ES-I3 (cell line): Measurements from ENCODE around the gene SLC35D2.
A peak's percentile ranks its signal among the peaks of the same experiment; 100 is the strongest.
"Not testable (repeated sequence)": the region's sequence is repeated elsewhere in the genome, so short reads cannot be mapped to it uniquely, and the experiment has no call there.

Source experiments
- H3K36me3 ChIP-seq: 2 replicates; pipeline ENCODE4 v1.6.1; 2013; ENCODE audit warnings: mild to moderate bottlenecking, low read length, control low read depth, moderate library complexity; ENCODE audit not compliant: insufficient read depth
- H3K4me1 ChIP-seq: 2 replicates; pipeline ENCODE4 v1.6.1; 2013; ENCODE audit warnings: mild to moderate bottlenecking, control low read depth, low read length; ENCODE audit not compliant: insufficient read depth
- H3K9ac ChIP-seq: 2 replicates; pipeline ENCODE4 v1.6.1; 2013; ENCODE audit warnings: low read depth, mild to moderate bottlenecking, low read length, moderate library complexity
- H3K9me3 ChIP-seq: 2 replicates; pipeline ENCODE4 v1.6.1; 2013; ENCODE audit warnings: mild to moderate bottlenecking, low read length, moderate library complexity; ENCODE audit not compliant: control insufficient read depth, insufficient read depth

Gene SLC35D2

DNA sequence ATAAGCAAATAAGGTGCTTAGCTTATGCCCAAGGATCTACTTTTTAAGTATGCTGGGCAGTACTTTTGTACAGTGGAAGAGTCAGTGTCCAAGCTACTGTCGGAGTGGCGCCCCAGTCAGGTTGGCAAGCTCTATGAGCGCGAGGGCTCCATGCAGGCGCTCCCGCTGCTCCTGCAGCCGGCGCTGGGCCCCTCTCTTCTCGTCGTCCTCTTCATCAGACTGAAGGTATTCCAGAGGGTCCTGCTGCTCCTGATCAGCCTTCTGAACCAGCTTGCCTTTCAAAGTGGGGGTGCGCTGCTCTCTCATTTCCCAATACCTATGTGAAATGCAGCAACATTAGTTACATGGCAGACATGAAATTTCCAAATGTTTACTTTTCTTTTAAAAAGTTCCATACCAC is 4.6 kb upstream of the SLC35D2 start:
- Histone ChIP-seq H3K4me1 (no peaks in the 10 kb centered on the region), H3K9me3 (no peaks in the 10 kb centered on the region), H3K9ac (no peak overlapping the region), H3K36me3 (peaks cover 5% of the 10 kb centered on the region; the same call in 1 of the 2 replicates)

DNA sequence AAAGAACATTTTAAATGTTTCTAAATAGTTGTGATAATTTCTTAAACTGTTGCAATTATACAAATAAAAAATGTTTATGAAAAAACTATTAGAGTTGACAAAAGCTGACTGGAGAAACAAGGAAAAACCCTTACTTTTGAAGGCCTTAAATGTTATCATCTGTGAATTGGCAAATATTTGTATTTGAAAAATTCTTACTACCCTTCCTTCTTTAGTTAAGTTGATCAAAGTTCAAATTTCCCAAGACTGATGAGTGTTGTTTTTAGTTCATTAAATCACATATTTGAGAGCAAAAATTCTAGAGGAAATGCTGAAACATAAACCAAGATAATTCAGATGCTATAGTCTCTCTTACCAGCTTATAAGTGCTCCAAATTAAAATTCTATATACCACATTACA is 2.6 kb upstream of the SLC35D2 start:
- Histone ChIP-seq H3K9ac (no peak overlapping the region), H3K9me3 (no peaks in the 10 kb centered on the region), H3K4me1 (no peaks in the 10 kb centered on the region), H3K36me3 (peaks cover 2% of the 10 kb centered on the region; the same call in 1 of the 2 replicates)

DNA sequence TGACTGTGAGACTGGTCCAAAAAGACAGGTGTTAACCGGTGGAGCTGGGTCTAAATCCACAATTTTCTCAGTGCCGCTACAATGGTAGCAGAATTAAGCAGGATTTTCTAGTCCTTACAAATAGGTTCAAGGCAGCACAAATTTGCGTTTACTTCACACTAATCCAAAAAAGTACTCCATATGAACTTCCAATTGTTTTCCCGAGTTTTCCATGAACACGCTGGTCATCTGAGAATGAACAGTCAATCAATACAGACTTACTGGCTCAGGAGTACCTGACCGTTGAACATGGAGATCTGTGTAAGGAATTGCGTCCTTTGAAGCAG is 709 bp downstream of the SLC35D2 start:
- peak overlapping the region; percentile 61; the same call in 1 of the 2 replicates for H3K9ac ChIP-seq
- H3K36me3 ChIP-seq: no peaks in the 10 kb centered on the region
- H3K4me1 ChIP-seq: peaks cover under 1% of the 10 kb centered on the region
- H3K9me3 ChIP-seq: no peaks in the 10 kb centered on the region

DNA sequence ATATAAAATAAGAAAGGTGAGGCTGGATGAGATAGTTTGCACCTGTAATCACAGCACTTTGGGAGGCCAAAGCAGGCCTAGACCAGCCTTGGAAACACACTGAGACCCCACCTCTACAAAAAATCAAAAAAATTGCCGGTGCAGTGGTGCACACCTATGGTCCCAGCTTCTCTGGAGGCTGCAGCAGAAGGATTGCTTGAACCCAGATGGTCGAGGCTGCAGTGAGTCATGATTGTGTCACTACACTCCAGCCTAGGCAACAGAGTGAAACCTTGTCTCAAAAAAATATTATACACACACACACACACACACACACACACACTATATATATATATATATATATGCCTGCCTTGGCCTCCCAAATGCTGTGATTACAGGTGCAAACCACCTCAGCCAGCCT is 1.3 kb downstream of the SLC35D2 start:
- H3K4me1 ChIP-seq: peaks cover 7% of the 10 kb centered on the region
- H3K36me3 ChIP-seq: no peaks in the 10 kb centered on the region
- no peaks in the 10 kb centered on the region for H3K9me3 ChIP-seq
- H3K9ac ChIP-seq: peak overlapping the region; percentile 61; the same call in 1 of the 2 replicates

DNA sequence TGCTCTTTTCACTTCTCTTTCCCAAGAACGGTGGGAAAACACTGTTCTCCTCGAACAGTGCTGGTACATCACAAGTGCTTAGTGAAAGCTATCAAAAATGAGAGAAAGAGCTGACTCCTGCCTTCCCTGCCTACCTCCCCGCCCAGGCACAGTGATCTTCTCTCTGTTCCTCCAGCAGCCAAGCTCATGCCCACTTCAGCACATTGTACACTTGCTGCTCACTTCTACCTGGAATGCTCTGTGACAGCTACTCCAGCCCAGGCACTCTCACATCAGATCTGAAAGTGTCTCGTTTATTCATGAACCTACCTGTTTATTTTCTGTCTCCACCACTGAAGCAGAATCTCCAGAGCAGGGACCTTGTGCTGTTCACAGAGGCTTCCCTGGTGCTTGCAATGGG is 1.8 kb downstream of the SLC35D2 start:
- no peak overlapping the region for H3K9ac ChIP-seq
- H3K4me1 ChIP-seq: peaks cover 11% of the 10 kb centered on the region
- H3K9me3 ChIP-seq: no peaks in the 10 kb centered on the region
- peaks cover 3% of the 10 kb centered on the region; the same call in 1 of the 2 replicates for H3K36me3 ChIP-seq

DNA sequence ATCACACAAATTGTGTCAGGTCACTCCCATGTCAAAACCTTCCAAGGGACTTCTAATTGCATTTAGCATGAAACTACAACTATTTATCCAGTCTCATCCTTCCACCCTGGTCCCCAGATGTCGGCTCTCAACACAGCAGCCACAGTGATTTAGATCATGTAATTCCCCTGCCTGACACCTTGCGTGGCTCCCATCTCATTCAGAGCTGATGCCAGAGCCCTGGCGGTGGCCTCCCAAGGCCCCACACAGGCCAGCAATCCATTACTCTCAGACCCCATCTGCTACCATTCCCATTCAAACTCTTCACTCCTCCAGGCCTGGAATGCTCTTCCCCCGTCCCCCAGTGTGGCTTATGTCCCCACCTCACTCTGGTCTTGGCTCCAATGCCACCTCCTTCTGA is 2.4 kb downstream of the SLC35D2 start:
- Histone ChIP-seq H3K9ac (no peak overlapping the region), H3K4me1 (peaks cover 11% of the 10 kb centered on the region), H3K9me3 (no peaks in the 10 kb centered on the region), H3K36me3 (peaks cover 3% of the 10 kb centered on the region; the same call in 1 of the 2 replicates)

DNA sequence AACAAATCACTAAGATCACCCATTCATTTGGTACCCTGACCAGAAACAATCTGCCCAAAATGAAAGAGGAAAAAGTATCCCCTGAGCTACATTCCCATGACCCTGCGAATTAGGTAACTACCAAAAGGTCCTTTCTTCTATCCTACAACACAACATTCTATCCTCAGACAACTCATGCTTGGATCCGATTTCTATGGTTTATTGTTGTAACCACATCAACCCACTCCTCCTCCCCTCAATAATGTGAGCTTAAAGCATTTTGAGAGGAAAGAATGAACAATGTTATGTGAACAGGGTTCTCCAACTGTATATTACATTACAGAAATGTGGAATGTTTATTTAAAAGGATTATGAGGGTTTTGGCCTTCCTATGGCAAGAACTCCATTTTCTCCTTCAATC is 4.0 kb downstream of the SLC35D2 start:
- H3K9ac ChIP-seq: no peak overlapping the region
- H3K9me3 ChIP-seq: no peaks in the 10 kb centered on the region
- H3K36me3 ChIP-seq: peaks cover 3% of the 10 kb centered on the region; the same call in 1 of the 2 replicates
- peaks cover 11% of the 10 kb centered on the region for H3K4me1 ChIP-seq

DNA sequence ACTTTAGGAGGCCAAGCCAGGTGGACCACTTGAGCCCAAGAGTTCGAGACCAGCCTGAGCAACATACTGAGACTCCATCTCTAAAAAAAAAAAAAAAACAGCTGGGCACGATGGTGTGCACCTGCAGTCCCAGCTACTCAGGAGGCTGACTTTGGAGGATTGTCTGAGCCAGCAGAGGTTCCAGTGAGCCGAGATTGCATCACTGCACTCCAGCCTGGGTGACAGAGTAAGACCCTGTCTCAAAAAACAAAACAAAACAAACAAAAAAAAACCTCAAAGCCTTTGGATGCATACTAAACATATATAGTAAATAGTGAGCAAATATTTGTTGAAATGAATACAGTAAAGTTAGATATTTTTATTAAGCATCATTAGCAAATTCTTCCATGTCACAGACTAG is 5.3 kb downstream of the SLC35D2 start:
- Histone ChIP-seq H3K9me3 (no peaks in the 10 kb centered on the region), H3K36me3 (peaks cover 3% of the 10 kb centered on the region; the same call in 1 of the 2 replicates), H3K4me1 (peaks cover 11% of the 10 kb centered on the region), H3K9ac (no peak overlapping the region)

DNA sequence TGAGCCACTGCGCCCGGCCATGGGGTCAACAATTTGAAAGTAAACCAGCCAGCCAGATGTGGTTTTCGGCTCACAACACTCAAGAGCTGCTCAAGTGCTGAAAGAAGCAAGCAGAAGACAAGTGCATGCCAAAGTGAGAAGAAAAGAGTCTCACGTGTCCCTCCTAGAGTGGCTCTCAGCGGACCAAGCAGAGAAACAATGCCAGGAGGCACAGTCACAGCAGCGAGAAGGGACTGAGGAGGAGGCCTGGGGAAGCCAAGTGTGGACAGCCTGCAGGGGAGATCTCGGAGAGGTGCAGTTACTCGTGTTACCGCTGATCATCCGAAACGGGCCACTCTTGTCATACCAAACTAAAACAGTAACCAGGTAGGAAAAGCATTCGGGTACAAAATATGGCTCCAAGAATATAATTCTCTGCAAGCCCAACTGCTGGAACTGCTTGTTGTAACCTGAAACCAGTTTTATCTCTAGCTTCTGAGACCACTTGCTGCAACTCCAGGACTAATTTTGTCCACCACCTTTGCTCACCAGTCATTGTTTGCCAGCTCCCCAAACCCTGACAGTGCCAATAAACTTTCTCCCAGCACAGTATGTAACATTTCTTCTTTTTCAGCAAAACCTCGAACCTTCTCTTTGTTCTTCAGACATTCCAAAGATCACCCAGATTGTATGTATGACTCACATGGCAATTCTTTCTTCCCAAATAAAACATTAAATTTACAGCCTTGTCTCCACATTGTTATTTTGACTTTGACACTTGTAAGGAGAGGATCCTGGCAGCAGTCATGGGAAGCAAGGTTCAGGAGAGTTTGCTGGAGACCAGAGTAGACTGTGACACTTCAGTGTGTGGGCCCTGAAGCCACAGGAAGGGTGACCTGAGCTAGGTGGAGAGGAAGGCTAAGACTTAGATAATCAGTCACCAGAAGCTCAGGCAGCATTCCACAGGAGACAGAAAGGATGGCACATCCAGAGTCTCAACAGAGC is 6.3 kb downstream of the SLC35D2 start:
- Histone ChIP-seq H3K36me3 (peaks cover 3% of the 10 kb centered on the region; the same call in 1 of the 2 replicates), H3K9me3 (no peaks in the 10 kb centered on the region), H3K9ac (no peak overlapping the region), H3K4me1 (peaks cover 11% of the 10 kb centered on the region)

DNA sequence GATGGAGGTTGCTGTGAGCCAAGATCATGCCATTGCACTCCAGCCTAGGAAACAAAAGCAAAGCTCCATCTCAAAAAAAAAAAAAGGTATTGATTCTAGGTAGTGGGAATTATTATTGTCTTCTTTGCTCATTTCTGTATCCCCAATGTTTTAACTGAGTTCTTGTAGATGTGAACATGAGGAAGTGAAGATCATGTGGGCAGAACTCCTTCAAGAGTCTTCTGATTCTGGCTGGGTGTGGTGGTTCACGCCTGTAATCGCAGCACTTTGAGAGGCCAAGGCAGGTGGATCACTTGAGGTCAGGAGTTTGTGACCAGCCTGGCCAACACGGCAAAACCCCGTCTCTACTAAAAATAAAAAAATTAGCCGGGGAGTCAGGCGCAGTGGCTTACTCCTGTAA is 8.0 kb downstream of the SLC35D2 start:
- not testable (repeated sequence) for H3K9ac ChIP-seq, H3K36me3 ChIP-seq, H3K9me3 ChIP-seq
- peaks cover 11% of the 10 kb centered on the region for H3K4me1 ChIP-seq

DNA sequence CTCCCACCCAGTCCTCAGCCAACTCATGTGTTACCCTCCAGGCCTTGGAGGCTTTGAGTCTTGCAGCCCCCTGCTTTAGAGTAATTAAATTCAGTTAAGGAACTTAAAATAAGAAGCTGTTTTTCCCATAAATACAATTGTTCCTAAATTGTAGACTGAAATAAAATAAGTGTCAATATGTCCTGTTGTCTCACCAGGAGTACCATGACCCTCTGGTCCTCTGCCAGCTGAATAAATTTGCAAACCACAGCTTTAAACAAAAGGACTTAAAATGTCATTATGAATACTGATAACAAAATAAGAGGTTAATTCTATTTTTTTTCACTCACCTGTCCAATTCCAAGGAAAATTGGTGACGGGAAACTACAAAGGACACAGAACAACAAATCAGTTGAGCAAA is 15.6 kb downstream of the SLC35D2 start:
- Histone ChIP-seq H3K36me3 (no peaks in the 10 kb centered on the region; the same call in 1 of the 2 replicates), H3K4me1 (no peaks in the 10 kb centered on the region), H3K9me3 (no peaks in the 10 kb centered on the region), H3K9ac (no peak overlapping the region)

DNA sequence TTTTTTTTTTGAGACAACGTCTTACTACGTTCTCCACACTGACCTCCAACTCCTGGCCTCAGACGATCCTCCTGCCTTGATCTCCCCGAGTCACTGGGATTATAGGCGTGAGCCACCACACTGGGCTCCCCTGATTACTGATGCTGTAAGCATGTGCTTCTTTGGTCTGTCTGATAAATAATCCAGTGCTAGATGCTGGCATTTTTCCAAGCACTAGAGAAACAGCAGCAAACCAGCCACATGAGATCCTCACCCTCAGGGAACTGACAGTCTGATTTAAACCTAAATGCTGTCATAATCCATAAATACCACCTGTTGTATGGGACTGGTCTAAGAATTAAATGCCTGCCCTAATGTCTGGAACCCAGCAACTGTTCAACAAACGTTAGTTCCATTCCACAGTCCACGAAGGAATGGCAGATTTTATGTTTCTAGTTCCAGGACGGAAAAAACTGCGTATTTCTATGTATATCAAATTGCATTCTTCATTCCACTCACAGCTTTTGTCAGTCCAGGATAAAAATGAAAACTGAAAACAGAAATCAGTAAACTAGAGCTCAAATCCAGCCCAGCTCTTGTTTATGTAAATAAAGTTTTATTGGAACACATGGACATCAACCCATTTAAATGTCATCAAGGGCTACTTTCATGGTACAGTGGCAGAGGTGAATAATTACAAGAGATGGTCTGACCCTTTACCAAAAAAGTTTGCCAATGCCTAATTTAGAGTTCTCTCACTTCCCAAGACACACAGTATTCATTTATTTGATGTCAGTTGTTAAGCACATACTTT is 20.1 kb downstream of the SLC35D2 start:
- Histone ChIP-seq H3K9me3 (no peaks in the 10 kb centered on the region), H3K36me3 (no peaks in the 10 kb centered on the region; the same call in none of the 2 replicates), H3K9ac (no peak overlapping the region), H3K4me1 (no peaks in the 10 kb centered on the region)

DNA sequence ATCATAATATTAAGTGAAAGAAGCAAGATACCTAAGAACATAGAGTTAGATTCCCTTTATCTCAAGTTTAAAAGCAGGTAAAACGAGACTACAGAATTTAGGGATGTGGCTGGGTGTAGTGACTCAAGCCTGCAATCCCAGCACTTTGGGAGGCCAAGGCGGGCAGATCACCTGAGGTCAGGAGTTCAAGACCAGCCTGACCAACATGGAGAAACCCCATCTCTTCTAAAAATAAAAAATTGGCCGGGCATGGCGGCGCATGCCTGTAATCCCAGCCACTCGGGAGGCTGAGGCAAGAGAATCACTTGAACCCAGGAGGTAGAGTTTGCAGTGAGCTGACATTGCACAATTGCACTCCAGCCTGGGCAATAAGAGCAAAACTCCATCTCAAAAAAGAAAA is 21.4 kb downstream of the SLC35D2 start:
- H3K36me3 ChIP-seq, H3K4me1 ChIP-seq, H3K9ac ChIP-seq, H3K9me3 ChIP-seq: not testable (repeated sequence)

DNA sequence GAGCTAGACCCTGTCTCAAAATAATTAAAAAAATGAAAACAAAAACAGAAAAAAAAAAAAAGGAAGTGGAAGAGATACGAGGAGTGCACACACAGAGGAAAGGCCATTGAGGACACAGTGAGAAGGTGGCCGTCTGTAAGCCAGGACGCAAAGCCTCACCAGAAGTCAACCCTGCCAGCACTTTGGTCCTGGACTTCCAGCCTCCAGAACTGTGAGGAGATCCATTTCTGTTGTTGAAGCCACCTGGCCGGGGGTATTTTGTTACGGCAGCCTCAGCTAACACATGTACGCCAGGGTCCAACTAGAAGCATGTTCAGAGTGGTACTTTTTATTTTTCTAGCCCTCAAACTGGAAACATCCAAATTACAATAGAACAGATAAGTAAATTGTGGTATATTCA is 21.8 kb downstream of the SLC35D2 start:
- Histone ChIP-seq H3K4me1 (no peaks in the 10 kb centered on the region), H3K9me3 (no peaks in the 10 kb centered on the region), H3K9ac (no peak overlapping the region), H3K36me3 (no peaks in the 10 kb centered on the region; the same call in none of the 2 replicates)
